Spleen (tissue), 11 donors: ENCODE results near the gene YPEL4. TPM values are rescaled to one million over a fixed set of nuclear protein-coding genes. Genes with fewer than 3 reads are reported as not detected.
A peak's percentile ranks its signal among the peaks of the same experiment; 100 is the strongest.

Source experiments
- DNase-seq: peaks from one replicate; pipeline ENCODE4 v3.0.0-alpha.2; 2020
- H3K27ac ChIP-seq, 8 donors: fragments of 200-600 bp; sonication (generic) in 7 of 8; 1 replicate in 4 of 8; 2 replicates in 4 of 8; pipeline versions ENCODE4 v1.5.0 to v1.8.0; 2016 to 2021; ENCODE audit warnings: inconsistent platforms in 4 of 8, mild to moderate bottlenecking in 4 of 8, moderate library complexity in 1 of 8
- H3K27me3 ChIP-seq, 7 donors: fragments of 200-600 bp; sonication (generic) in 6 of 7; replicated peaks in 1 of 7; 1 replicate in 4 of 7; 2 replicates in 3 of 7; pipeline versions ENCODE4 v1.5.0 to v1.8.0; 2016 to 2021; ENCODE audit warnings: inconsistent platforms in 3 of 7, mild to moderate bottlenecking in 1 of 7
- H3K36me3 ChIP-seq, 6 donors: fragments of 200-600 bp; sonication (generic) in 5 of 6; 1 replicate in 4 of 6; 2 replicates in 2 of 6; pipeline versions ENCODE4 v1.5.0 to v1.8.0; 2016 to 2021; ENCODE audit warnings: inconsistent platforms in 2 of 6
- H3K4me1 ChIP-seq, 6 donors: fragments of 200-600 bp; sonication (generic) in 5 of 6; 1 replicate in 3 of 6; 2 replicates in 3 of 6; pipeline versions ENCODE4 v1.5.0 to v1.8.0; 2016 to 2021; ENCODE audit warnings: inconsistent platforms in 3 of 6
- H3K4me3 ChIP-seq, 8 donors: fragments of 200-600 bp; sonication (generic) in 7 of 8; 1 replicate in 4 of 8; 2 replicates in 4 of 8; pipeline versions ENCODE4 v1.5.0 to v1.8.0; 2016 to 2021; ENCODE audit warnings: inconsistent platforms in 4 of 8, mild to moderate bottlenecking in 4 of 8, moderate library complexity in 2 of 8
- H3K9me3 ChIP-seq, 8 donors: fragments of 200-600 bp; sonication (generic) in 7 of 8; 1 replicate in 4 of 8; 2 replicates in 4 of 8; pipeline versions ENCODE4 v1.5.0 to v1.8.0; 2016 to 2021; ENCODE audit warnings: inconsistent platforms in 4 of 8
- CTCF ChIP-seq, 11 experiments: fragments of 200-600 bp in 7 of 11; fragments of 450-650 bp in 4 of 11; sonication (generic) in 4 of 11; IDR thresholded peaks in 8 of 11; conservative IDR thresholded peaks in 3 of 11; 1 replicate in 7 of 11; 2 replicates in 4 of 11; pipeline versions ENCODE4 v1.4.0 to v1.8.0; 2016 to 2021; ENCODE audit warnings: antibody characterized with exemption in 11 of 11, inconsistent platforms in 4 of 11, mild to moderate bottlenecking in 1 of 11
- POLR2A ChIP-seq, 3 donors: fragments of 450-650 bp; IDR thresholded peaks; one replicate each; pipeline ENCODE4 v1.5.1; 2017; ENCODE audit warnings: antibody characterized with exemption in 3 of 3, mild to moderate bottlenecking in 1 of 3
- POLR2AphosphoS5 ChIP-seq, 3 donors: sonication (generic); formaldehyde crosslinking; IDR thresholded peaks; one replicate each; pipeline ENCODE4 v1.5.1; 2017; ENCODE audit warnings: antibody characterized with exemption in 3 of 3
- whole genome bisulfite sequencing, 5 donors: extraction: QIAGEN DNeasy Blood & Tissue Kit in 3 of 5; methylation state at CpG; one replicate each; pipeline versions ENCODE4 v1.1.5 to v1.1.7; 2013 to 2018; 5-methylcytosine and 5-hydroxymethylcytosine counted together
- intact Hi-C: fragments of 100-400 bp; cut with DNase I; formaldehyde crosslinking; loops from one replicate; pipeline ENCODE4 v1.15.0; 2023; ENCODE audit warnings: low total_unique reads
- polyA plus RNA-seq, 3 donors: library from polyadenylated mRNA; stranded (reverse); fragments of 200-250 nt; gene quantifications; one replicate each; pipeline ENCODE4 v1.2.1, GENCODE V29; 2013
- total RNA-seq, 7 donors: library from RNA; depleted of rRNA in 3 of 7; stranded (reverse); fragments of >200 nt in 3 of 7; fragmentation: NEBNext Ultra II Directional in 4 of 7; extraction: Animal tissue kit (Norgen Biotek cat#: 25700) in 4 of 7; gene quantifications; one replicate each; pipeline versions ENCODE4 v1.1.0 to v1.2.1, GENCODE V29; 2016 to 2021
- donor health status: healthy with polysubstance abuse.
- donor health status: DM: no; HTN: no; CAD: no; lungs with moderate emphysema.
- donor health status: DM: no; HTN: no; CAD: no.
- donor health status: Bipolar disorder and iron deficiency.
- donor health status: healthy.
- donor health status: DM: no; HTN: no; CAD: no.
- donor health status: DM: yes; HTN: yes; CAD: no.

YPEL4 gene
- total and polyA plus RNA-seq, 10 donors, result 0.63 to 8.3 (median 1.9) TPM

- TF ChIP-seq POLR2A (IDR thresholded peaks at IDR 0.05) (no peak), POLR2AphosphoS5 (IDR thresholded peaks at IDR 0.05) (no peak)
- H3K4me1 ChIP-seq, result peaks cover 0 to 42% (median 6%) of the 10 kb centered on the region in 6 donors
- H3K4me3 ChIP-seq, result peak overlapping the region in 3 of 8 donors; percentile 43 to 73 (median 49)
- no peaks in the 10 kb centered on the region for H3K9me3 ChIP-seq
- peak overlapping the region in 3 of 8 donors; percentile 77 to 84 (median 83) for H3K27ac ChIP-seq
- intact Hi-C loops, result no loop called here
- peaks cover 0 to 30% (median 0%) of the 10 kb centered on the region in 6 donors for H3K36me3 ChIP-seq
- DNase-seq, result no peak
- 33 to 65% (median 46%) methylated on average over 2 of the region's 2 CpGs for WGBS, 5 donors
- peaks cover 0 to 27% (median 0%) of the 10 kb centered on the region in 7 donors for H3K27me3 ChIP-seq
Observed at GRCh38 chr11:57599381-57599780, 50.3 kb downstream of the YPEL4 start.

GRCh38 chr11:57598831-57599155 is 50.9 kb downstream of the YPEL4 start:
- no peak for DNase-seq
- WGBS, 5 donors, result 58 to 81% (median 69%) methylated on average over 5 of the region's 5 CpGs
- TF ChIP-seq POLR2A (IDR thresholded peaks at IDR 0.05) (no peak), CTCF (IDR thresholded peaks at IDR 0.05 in 8 of 11, conservative IDR thresholded peaks at IDR 0.05 in 3 of 11) (no peak), POLR2AphosphoS5 (IDR thresholded peaks at IDR 0.05) (no peak)
- Histone ChIP-seq H3K27ac (peak overlapping the region in 6 of 8 donors; percentile 36 to 87 (median 80)), H3K4me1 (peaks cover 0 to 36% (median 4%) of the 10 kb centered on the region in 6 donors), H3K9me3 (no peaks in the 10 kb centered on the region), H3K36me3 (peaks cover 0 to 30% (median 0%) of the 10 kb centered on the region in 6 donors), H3K4me3 (peak overlapping the region in 5 of 8 donors; percentile 42 to 73 (median 49)), H3K27me3 (peaks cover 0 to 27% (median 0%) of the 10 kb centered on the region in 7 donors)
- intact Hi-C loops, result no loop called here

- peak; percentile 79 for DNase-seq
- Histone ChIP-seq H3K4me1 (peaks cover 0 to 36% (median 4%) of the 10 kb centered on the region in 6 donors), H3K9me3 (no peaks in the 10 kb centered on the region), H3K36me3 (peaks cover 0 to 24% (median 0%) of the 10 kb centered on the region in 6 donors), H3K27me3 (peaks cover 0 to 27% (median 0%) of the 10 kb centered on the region in 7 donors), H3K4me3 (peak overlapping the region; percentile 25 to 73 (median 42)), H3K27ac (peak overlapping the region in 7 of 8 donors; percentile 36 to 87 (median 78))
- TF ChIP-seq CTCF (IDR thresholded peaks at IDR 0.05 in 8 of 11, conservative IDR thresholded peaks at IDR 0.05 in 3 of 11) (no peak), POLR2AphosphoS5 (IDR thresholded peaks at IDR 0.05) (peak in 2 of 3 donors; percentile 56 to 61), POLR2A (IDR thresholded peaks at IDR 0.05) (no peak)
- intact Hi-C loops, result no loop called here
- 3 to 6% (median 4%) methylated on average over 31 to 33 of the region's 33 CpGs for WGBS, 5 donors
Observed at GRCh38 chr11:57597916-57598830, 51.5 kb downstream of the YPEL4 start.

GRCh38 chr11:57597461-57597915 is 52.2 kb downstream of the YPEL4 start, which contains the start of gene SERPING1:
TSS of gene SERPING1 (plus strand) at chr11:57597685. CDS start at chr11:57598271, 586 bp downstream.
- peak; percentile 72 for DNase-seq
- Histone ChIP-seq H3K36me3 (peaks cover 0 to 17% (median 0%) of the 10 kb centered on the region in 6 donors), H3K4me3 (peak within 1 kb of the TSS; percentile 25 to 73 (median 42)), H3K9me3 (no peaks in the 10 kb centered on the region), H3K27me3 (peaks cover 0 to 27% (median 0%) of the 10 kb centered on the region in 7 donors), H3K4me1 (peaks cover 0 to 36% (median 4%) of the 10 kb centered on the region in 6 donors), H3K27ac (peak within 1 kb of the TSS in 7 of 8 donors; percentile 46 to 87 (median 78))
- WGBS, 5 donors, result 13 to 44% (median 38%) methylated on average over 9 to 10 of the region's 10 CpGs
- intact Hi-C loops, result no loop called here
- TF ChIP-seq POLR2AphosphoS5 (IDR thresholded peaks at IDR 0.05) (peak in 1 of 3 donors; percentile 36), CTCF (IDR thresholded peaks at IDR 0.05 in 8 of 11, conservative IDR thresholded peaks at IDR 0.05 in 3 of 11) (no peak), POLR2A (IDR thresholded peaks at IDR 0.05) (no peak)
